ENCODE measurements around the gene SLC25A27. TPM values are rescaled to one million over a fixed set of nuclear protein-coding genes. Genes with fewer than 3 reads are reported as not detected.

Gene SLC25A27, protein sequence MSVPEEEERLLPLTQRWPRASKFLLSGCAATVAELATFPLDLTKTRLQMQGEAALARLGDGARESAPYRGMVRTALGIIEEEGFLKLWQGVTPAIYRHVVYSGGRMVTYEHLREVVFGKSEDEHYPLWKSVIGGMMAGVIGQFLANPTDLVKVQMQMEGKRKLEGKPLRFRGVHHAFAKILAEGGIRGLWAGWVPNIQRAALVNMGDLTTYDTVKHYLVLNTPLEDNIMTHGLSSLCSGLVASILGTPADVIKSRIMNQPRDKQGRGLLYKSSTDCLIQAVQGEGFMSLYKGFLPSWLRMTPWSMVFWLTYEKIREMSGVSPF
- total RNA-seq (2022; extraction: Qiagen RNA extraction; ENCODE audit: low read depth): 0.36 to 1.0 TPM (median 0.87 TPM) in 5 replicates

DNA sequence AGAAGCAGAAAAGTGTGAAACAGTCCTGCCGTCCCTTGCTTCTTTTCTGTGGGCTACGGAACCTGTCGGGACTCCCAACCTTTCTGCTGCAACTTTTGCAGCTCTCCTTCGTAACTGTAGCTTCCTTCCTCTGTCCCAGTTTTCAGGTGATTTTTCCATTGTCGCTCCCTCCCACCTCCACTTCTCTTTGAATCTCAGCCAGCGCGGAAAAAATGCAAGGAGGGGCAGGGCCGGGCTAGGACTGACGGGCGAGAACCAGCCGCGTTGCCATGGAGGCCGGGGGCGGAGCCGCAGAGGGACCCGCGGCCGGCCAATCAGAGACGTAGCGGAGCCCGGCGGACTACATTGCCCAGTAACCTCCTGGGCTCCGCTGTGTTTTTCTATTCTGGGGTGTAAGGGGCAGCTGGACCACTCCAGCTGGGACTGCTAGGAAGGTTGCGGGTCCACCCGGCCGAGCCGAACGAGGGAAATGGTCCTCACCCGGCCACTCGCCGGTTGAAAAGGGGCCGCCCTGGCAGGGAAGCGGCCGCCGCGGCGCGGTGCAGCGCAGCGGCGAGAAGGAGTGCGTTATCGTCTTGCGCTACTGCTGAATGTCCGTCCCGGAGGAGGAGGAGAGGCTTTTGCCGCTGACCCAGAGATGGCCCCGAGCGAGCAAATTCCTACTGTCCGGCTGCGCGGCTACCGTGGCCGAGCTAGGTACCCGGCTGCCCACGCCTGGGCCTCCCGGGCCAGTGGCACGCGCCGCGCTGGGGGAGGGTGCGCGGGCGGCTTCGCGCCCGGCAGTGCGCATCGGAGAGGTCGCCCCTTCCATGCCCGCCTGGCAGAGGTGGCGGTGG, at the start of gene SLC25A27, which contains the start of gene CYP39A1:
Gene SLC25A27, plus strand, starts transcription at position 373 of the 836 bp plus-strand sequence. Its CDS starts 218 bp downstream, at position 591.
Gene CYP39A1, minus strand, starts transcription at position 216 of the 836 bp plus-strand sequence. CDS start 236 bp downstream, outside the sequence.

DNA sequence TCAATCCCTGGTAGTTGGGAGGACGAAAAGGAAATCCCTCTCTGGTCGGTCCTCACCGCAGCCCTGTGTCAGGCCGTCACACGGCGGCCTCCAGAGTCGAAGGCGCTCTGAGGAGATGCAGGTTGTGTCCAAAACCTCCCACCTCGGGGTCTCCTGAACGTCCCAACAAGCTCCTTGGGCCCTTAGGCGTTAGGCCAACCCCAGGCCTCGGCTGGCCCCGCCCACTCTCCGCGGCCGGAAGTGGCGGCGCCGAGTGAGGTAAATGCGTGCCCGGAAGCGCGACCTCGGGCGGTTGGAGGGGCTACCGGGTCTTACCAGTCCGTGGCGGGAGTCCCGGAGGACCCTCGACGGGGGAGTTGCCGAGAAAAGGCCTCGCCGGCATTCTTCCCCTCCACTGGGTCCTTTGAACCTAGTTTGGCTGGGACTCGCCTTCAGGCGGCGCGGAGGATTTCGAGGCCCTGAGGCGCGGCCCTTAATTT, 34.9 kb downstream of the SLC25A27 start, which contains the start of gene TDRD6:
Gene TDRD6, plus strand, starts transcription at position 267 of the 479 bp plus-strand sequence. CDS start 244 bp downstream, outside the sequence.

Other genes starting within 250 kb of the SLC25A27 start
- not detected in 5 replicates for gene RCAN2, start 161.5 kb upstream of the SLC25A27 start, total RNA-seq (2022; extraction: Qiagen RNA extraction; ENCODE audit: low read depth)
- gene CYP39A1, start 157 bp upstream of the SLC25A27 start, total RNA-seq (2022; extraction: Qiagen RNA extraction; ENCODE audit: low read depth): 0.05 to 0.28 TPM (median 0.10 TPM) in 4 of 5 replicates, not detected in the other
- not detected in 5 replicates for gene TDRD6, start 34.9 kb downstream of the SLC25A27 start, total RNA-seq (2022; extraction: Qiagen RNA extraction; ENCODE audit: low read depth)
- gene PLA2G7, start 82.4 kb downstream of the SLC25A27 start, total RNA-seq (2022; extraction: Qiagen RNA extraction; ENCODE audit: low read depth): 0.05 TPM in 1 of 5 replicates, not detected in the others
- not detected in 5 replicates for gene ANKRD66, start 94.0 kb downstream of the SLC25A27 start, total RNA-seq (2022; extraction: Qiagen RNA extraction; ENCODE audit: low read depth)
- not detected in 5 replicates for gene MEP1A, start 140.4 kb downstream of the SLC25A27 start, total RNA-seq (2022; extraction: Qiagen RNA extraction; ENCODE audit: low read depth)